GM19035 (cell line): ENCODE measurements around the gene MFSD6L.

Source experiments
- ATAC-seq: cut with Tn5 transposase; IDR thresholded peaks from one replicate; pipeline ENCODE4 v1.9.1; 2021; ENCODE audit not compliant: unreplicated experiment

MFSD6L gene

DNA sequence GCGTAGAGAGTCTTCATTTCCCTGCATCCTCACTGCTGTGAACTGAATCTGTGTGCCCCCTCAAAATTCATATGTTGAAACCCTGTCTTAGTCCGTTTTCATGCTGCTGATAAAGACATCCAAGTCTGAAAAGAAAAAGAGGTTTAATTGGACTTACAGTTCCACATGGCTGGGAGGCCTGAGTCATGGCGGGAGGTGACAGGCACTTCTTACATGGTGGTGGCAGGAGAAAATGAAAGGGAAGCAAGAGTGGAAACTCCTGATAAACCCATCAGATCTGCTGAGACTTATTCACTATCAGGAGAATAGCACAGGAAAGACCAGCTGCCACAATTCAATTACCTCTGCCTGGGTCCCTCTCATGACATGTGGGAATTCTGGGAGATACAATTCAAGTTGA is 51.4 kb downstream of the MFSD6L start:
- ATAC-seq = no peak
